CD4-positive, alpha-beta T cell treated with Interleukin-2 at 100 ng/mL for 4 hours (primary cell): Measurements from ENCODE around the gene MYOD1.

ENCODE experiments used
- DNase-seq: peaks from one replicate; pipeline ENCODE4 v3.0.0-alpha.2; 2020; ENCODE audit warnings: low spot score

Gene MYOD1

GRCh38 chr11:17771415-17771814 lies 52.0 kb downstream of the MYOD1 start:
- no peak for DNase-seq
